ENCODE results near the gene GRIP1.

The GRIP1 gene

GRCh38 chr12:66647034-66647691 lies 31.7 kb downstream of the GRIP1 start:
- no peak for DNase-seq (ENCODE audit: low read depth)

DNA sequence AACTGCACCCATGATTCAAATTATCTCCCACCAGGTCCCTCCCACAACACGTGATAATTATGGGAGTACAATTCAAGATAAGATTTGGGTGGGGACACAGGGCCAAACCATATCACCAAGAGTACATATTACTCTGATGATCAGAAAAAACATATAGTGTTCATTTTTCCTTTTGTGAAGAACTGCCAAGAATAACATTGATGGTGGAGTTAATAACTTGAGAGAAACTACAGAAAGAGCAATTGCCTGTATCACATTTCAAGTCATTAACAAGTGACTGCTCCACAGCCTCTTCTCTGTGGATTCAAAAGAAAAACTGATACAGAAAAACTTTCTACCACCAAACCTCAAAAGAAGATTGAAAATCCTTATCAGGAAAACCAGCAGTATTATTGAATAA lies 34.7 kb downstream of the GRIP1 start:
- DNase-seq (ENCODE audit: low read depth): no peak

DNA sequence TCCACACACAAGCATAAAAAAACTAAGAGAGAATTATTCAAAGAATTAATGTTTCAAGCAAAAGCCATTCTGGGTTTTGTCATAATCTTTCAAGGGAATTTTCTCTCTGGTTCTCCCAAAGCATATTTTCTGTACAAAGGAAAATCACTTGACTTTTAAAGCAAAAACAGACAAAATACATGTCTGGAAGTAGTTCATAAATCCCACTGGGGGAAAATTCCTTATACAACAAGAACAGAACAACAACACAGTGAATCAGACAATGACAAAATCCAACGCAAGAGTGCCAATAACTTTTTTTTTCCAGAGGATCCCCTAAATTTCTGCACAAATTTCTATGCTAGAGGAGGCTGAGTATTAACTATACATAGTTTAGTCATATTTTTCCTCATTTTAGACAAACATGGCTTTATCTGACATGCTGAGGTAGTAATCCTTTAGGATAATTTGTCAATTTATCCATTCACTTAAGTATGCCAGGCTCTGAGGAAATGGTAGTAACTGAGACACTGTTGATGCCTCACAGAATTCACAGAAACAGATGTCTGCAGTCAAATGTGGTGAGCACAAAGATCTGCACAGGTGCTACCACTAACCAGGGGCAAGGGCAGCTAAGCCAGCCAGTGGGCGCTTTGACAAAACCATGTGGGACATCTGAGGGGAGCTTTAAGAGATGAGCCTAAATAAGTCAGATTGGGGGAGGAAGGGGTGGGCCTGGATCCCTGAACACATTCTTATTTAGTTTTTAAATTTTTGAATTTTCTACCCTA lies 38.0 kb downstream of the GRIP1 start:
- no peak for DNase-seq (ENCODE audit: low read depth)

DNA sequence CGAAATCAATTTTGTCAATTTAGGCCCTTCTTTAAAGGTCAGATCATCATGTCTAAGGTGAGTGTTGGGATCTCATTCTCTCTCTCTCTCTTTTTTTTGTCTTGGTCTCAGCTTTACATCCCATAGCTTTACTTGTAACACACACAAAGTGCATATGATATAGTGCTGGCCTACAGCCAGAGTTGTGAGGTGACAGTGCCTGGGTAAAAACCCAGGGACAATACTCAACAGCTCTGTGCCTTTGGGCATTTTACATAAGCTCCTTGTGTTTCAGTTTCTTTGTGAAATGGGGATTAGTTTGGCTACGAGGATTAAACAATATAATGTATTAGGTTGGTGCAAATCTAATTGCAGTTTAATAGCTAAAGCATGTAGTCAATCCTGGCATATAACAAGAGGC lies 40.2 kb downstream of the GRIP1 start:
- no peak for DNase-seq (ENCODE audit: low read depth)

DNA sequence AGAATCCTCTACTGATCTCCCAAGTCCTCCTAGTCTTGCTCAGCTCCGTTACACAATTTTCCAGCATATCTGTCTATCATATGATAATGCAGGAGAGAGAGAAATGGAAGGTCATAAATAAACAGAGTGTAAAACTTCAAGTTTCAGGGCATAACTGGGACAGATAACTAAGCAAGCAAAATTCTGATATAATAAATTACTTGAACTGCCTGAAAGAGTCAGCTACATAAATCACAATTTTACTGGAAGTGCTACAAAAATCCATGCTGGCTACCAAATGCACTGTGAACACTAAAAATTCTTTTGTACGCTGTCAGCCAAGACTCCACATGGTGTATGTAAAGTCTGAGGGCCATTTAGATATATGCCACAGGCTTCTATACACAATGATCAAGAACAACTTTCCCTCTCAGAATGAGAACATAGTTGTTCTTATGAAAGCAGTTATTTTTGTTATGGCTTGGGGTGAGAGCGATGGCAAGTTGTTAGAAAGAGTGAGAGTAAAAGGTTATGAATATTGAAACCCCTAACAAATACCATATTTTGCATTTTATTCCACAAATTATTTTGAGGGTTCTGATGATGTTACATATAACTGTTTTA lies 41.1 kb downstream of the GRIP1 start:
- no peak for DNase-seq (ENCODE audit: low read depth)

DNA sequence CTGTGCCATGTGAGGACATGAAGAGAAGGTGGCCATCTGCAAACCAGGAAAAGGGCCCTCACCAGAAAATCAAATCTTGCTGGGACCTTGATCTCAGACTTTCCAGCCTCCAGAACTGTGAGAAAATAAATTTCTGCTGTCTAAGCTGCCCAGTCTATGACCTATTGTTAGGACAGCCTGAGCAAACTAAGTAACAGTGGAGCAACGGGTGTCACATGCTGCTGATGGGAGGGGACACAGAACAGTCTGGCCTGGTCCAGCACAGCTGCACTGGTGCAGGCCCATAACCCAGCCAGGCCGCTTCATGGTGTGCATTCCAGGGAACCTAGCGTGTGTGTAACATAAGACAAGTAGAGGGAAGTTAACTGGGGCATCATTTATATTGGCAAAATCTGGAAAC lies 42.1 kb downstream of the GRIP1 start:
- DNase-seq (ENCODE audit: low read depth): no peak

DNA sequence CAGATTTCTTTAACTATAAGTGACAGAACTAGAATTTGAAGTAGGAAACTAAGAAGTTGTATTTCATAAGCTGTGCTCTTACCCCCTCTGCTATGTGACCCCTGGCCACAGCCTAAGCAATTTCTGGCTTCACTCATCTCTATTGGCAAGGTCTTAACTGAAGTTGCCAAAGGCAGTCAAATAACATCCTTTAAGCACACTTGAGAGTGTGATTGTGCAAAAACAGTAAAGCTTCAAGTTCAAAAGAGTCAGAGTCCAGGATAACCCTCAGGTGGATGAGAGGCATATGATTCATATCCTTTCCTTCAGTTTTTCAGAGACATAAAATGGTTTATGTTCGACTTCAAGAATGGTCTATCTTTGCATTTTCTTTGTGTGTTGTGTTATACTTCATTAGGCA lies 45.2 kb downstream of the GRIP1 start:
- DNase-seq (ENCODE audit: low read depth): no peak

- DNase-seq (ENCODE audit: low read depth): no peak
Observed at GRCh38 chr12:66629138-66629870, 49.6 kb downstream of the GRIP1 start.

GRCh38 chr12:66627988-66628317 lies 50.9 kb downstream of the GRIP1 start:
- no peak for DNase-seq (ENCODE audit: low read depth)

DNA sequence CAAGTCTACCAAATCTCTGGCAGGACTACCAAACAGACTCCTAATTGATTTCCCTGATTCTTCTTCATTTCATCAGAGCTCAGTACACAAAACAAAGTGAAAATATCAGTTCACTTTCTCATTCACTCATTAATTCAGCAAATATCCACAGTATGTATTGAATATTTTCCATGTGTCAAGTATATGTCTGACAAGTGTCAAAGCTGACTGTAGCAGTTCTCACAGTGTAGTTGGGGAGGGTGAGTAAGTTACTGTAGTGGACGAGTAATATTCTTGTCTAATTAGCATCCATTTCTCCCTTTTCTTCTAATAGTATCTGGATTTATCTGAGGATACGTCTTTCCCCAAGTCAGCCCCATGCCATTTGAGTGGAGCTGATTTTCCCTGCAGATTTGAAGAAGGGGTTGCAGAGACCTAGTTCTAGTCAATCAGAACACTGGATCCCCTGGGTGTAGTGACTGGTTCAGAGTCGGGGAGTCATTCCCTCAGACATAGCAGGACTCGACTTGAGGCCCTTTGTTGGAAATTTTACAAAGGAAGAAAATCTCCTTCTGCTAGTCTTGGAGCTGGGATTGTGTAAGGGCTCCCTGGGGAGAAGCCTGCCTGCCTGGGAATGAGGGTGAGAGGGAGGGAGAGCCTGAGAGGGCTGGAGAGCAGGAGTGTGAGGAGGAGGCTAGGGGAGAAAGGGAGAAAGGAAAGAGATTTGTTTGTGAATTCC lies 51.4 kb downstream of the GRIP1 start:
- no peak for DNase-seq (ENCODE audit: low read depth)

DNA sequence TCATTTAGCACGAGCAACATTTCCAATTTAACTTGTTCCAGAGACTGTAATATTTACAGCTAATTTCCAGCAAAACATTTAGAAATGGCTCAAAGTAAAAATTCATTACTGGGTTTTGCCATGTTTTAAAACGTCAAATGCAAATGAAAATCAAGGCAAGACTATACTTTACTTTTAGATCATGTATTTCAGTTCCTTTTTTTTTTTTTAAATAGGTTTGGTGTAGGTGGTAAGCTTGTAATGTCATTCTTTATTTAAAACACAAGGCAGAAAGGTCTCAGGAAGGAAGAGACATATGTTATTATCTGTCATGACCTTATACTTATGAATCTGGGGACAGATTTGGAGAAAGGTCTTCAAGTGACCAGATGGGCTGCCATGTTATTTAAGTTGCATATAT lies 54.1 kb downstream of the GRIP1 start:
- DNase-seq (ENCODE audit: low read depth): no peak

- DNase-seq (ENCODE audit: low read depth): no peak
Observed at GRCh38 chr12:66623455-66623854, 55.4 kb downstream of the GRIP1 start.

DNA sequence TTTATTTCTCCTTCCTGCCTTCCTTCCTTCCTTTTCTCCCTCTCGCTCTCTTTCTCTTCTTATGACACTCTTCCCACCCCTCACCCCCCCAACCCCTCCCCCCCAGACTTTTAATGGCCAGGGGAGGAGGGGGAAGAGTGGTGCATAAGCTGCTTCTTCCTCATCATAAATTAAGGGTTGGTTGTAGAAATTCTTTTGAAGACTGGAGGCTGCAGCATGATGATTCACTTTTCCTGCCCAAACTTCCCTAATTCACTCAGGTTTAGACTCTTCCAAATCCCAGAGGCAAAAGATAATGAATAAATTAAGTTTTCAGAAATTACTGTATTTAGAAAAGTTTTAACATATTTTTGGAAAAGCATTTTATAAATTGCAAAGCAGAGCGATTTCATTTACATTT lies 58.2 kb downstream of the GRIP1 start:
- DNase-seq (ENCODE audit: low read depth): no peak

DNA sequence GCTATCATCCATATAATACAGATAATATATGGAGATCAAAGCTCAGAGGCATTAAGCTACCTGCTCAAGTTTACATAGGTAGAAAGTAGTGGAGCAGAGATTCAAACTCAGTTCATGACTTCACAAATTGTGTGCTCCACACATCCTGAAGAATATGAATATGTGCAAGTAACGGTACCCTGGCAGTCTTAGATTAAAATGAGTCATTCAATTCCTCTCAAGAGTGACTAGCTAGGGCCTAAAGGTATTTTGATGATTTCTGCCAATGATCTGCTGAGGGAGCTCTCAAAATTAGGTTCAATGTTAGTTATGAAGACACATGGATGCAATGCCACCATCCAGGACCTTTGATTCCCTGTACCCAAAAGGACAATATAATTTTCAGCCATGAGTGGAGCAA lies 58.9 kb downstream of the GRIP1 start:
- no peak for DNase-seq (ENCODE audit: low read depth)

DNA sequence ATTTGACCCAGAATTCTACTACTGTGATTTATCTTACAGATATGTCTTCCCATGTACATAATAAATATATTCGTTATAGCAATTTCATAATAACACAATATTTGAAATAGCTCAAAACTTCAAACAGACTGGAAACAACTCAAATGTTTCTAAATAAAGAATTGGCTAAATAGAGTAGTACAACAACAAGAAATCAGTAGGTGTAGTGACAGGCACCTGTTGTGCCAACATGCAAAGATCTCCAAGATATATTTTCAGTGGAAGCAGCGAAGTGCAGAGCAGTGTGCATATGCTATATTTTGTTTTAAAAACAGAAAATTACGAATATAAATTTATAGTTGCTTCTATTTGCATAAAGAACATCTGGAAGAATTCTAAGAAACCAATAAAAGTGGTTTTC lies 60.9 kb downstream of the GRIP1 start:
- DNase-seq (ENCODE audit: low read depth): no peak

DNA sequence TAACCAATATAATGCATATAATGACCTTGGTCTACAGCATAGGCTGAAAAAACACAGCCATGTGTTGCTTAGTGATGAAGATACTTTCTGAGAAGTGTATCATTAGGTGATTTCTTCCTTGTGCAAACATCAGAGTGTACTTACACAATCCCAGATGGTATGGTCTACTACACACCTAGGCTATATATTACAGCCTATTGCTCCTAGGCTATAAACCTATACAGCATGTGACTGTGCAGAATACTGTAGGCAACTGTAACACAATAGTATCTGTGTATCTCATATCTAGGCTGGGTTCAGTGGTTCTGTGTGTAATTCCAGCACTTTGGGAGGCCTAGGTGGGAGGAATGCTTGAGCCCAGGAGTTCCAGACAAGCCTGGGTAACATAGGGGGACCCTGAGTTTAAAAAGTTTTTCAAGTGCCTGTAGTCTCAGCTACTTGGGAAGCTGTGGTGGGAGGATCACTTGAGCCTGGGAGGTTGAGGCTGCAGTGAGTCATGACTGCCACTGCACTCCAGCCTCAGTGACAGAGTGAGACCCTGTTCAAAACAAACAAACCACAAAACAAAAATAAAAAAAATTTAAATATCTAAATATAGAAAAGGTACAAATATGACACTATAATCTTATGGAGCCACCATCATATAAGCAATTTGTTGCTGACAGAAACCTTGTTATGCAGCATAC lies 66.6 kb downstream of the GRIP1 start:
- no peak for DNase-seq (ENCODE audit: low read depth)

DNA sequence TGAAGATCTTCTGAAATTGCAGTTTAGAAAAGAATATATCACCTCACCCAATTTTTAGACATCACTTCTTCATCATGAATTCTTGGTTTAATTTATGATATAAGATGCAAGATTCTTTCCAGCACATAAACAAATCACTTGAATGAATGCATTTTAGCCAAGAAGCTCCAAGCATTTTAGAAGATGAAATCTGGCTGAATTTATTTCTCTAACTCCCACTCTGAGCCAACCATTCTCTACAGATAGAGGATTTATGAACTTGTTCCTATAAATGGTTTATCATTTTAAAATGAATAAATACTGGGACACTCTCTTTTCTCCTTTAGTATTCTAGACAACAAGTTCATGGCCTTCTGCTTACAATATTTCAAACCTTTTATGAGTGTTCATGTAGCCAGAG lies 71.7 kb downstream of the GRIP1 start:
- DNase-seq (ENCODE audit: low read depth): no peak

GRCh38 chr12:66605293-66605692 lies 73.6 kb downstream of the GRIP1 start:
- DNase-seq (ENCODE audit: low read depth): no peak

DNA sequence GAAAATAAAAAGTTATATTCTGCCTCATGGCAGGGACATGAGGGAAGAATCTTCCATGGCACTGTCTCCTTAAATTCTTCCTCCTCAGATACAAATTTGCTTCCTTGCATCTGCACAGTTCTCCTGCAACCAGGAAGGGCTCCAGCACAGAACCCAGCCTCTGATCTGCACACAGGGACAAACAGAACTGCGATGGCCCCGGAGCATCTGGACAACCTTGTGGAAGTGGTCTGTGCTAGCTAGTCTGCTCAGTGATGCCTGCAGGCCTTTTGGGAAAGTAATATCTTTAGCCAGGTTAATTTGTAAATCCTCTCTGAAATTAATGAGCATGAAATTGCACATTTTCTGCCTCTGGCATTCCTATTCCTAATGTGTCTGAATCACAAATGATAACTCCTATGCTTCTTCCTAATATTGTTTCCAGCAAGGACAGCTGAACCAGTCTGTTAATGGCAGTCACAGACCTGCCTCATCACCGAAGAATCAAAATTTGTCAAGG lies 74.8 kb downstream of the GRIP1 start:
- DNase-seq (ENCODE audit: low read depth): no peak

DNA sequence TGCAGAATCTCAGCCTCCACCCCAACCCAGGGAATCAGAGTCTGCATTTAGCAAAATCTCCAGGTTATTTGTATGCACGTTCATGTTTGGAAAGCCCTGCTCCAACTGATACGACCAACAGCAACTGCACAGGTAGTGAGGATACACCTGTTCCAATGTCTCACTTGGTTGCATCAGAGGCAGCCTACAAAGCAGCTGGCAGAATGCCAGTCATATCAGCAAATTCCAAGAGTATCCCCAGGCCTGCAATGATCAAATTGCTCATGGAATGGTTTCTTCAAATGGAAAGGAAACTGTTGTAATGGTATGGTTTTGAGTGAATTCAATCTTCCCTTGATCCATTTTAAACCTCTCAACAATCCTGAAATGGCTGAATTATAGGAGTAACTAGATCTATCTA lies 75.4 kb downstream of the GRIP1 start:
- DNase-seq (ENCODE audit: low read depth): no peak

DNA sequence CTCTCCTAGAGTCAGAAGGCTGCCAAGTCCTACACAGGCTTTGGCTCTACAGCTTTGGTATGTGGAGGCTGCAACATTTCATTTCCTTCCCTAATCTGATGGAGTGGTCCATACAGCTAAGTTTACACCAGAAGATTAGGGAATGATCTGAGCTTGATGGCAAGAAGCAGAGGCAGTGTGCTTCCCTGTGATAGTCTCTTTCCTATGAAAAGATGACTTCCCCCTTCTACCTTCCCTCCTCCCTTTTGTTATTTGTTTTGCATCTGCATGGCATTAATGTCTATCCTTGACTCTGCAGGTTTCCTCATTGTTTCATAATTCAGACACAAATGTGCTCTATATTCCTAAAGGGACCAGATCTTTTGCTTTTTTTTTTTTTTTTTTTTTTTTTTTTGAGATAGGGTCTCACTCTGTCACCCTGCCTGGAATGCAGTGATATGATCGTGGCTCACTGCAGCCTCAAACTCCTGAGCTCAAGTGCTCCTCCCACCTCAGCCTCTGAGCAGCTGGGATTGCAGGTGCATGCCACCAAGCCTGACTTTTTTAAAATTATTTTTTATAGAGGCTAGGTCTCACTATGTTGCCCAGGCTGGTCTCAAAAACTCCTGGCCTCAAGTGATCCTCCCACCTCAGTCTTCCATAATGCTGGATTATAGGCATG lies 76.3 kb downstream of the GRIP1 start:
- no peak for DNase-seq (ENCODE audit: low read depth)
